ENCODE data around the gene PPFIA1.

DNA sequence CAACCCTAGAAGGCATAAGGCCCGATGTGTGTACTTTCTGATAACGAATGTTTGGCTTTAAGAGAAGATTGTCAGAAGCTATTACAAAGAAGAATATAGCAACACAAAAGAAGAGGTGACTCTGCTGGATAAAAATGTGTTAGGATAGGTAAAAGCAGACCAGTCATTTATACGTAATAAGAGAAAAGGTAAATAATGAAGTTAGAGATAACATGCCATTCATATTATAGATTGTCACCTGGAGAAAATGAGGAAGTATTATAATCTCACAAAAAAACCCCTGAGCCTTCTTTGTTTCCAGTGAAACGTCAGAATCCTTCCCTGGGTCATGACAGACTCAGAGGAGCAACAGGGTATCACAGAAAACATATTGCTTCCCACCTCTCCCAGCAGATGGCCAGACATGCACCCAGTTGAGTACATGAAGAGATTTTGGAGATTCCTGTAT is 36.1 kb downstream of the PPFIA1 start:
- no peak for TF ChIP-seq POLR2A (IDR thresholded peaks at IDR 0.05)
- TF ChIP-seq, protein P1, sequence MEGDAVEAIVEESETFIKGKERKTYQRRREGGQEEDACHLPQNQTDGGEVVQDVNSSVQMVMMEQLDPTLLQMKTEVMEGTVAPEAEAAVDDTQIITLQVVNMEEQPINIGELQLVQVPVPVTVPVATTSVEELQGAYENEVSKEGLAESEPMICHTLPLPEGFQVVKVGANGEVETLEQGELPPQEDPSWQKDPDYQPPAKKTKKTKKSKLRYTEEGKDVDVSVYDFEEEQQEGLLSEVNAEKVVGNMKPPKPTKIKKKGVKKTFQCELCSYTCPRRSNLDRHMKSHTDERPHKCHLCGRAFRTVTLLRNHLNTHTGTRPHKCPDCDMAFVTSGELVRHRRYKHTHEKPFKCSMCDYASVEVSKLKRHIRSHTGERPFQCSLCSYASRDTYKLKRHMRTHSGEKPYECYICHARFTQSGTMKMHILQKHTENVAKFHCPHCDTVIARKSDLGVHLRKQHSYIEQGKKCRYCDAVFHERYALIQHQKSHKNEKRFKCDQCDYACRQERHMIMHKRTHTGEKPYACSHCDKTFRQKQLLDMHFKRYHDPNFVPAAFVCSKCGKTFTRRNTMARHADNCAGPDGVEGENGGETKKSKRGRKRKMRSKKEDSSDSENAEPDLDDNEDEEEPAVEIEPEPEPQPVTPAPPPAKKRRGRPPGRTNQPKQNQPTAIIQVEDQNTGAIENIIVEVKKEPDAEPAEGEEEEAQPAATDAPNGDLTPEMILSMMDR (IDR thresholded peaks at IDR 0.05), result no peak
